ENCODE measurements around the gene ANTKMT.

- no peak for TF ChIP-seq TAF1 (IDR thresholded peaks at IDR 0.05; ENCODE audit: low read depth)
- TF ChIP-seq NFIC (IDR thresholded peaks at IDR 0.05), result no peak
- TF ChIP-seq USF1 (IDR thresholded peaks at IDR 0.05), result no peak
- TF ChIP-seq REST (IDR thresholded peaks at IDR 0.05; ENCODE audit: low read depth), result no peak
Observed at GRCh38 chr16:763369-764183, 42.6 kb downstream of the ANTKMT start.
